Mesenchymal stem cell (in vitro differentiated cells and primary cell): ENCODE measurements around the gene ARHGAP15.

Source experiments
- DNase-seq: peaks from one replicate; pipeline ENCODE4 v3.0.0-alpha.2; 2013
- H2AFZ ChIP-seq: one replicate; pipeline ENCODE4 v1.6.1; 2013; ENCODE audit warnings: low read depth, mild to moderate bottlenecking, control low read depth, inconsistent platforms, low read length, moderate library complexity
- H2AK5ac ChIP-seq: 2 replicates; pipeline ENCODE4 v1.6.1; 2013; ENCODE audit warnings: low read length, moderate library complexity, mild to moderate bottlenecking, inconsistent platforms; ENCODE audit not compliant: severe bottlenecking
- H2BK120ac ChIP-seq: one replicate; pipeline ENCODE4 v1.6.1; 2013; ENCODE audit warnings: low read depth, mild to moderate bottlenecking, inconsistent platforms, low read length, moderate library complexity
- H2BK12ac ChIP-seq, 2 experiments: one replicate each; pipeline ENCODE4 v1.6.1; 2013; ENCODE audit warnings: inconsistent platforms in 2 of 2, low read length in 2 of 2, mild to moderate bottlenecking in 2 of 2, moderate library complexity in 2 of 2, control low read depth in 1 of 2
- H2BK15ac ChIP-seq: one replicate; pipeline ENCODE4 v1.6.1; 2013; ENCODE audit warnings: mild to moderate bottlenecking, low read depth, inconsistent platforms; ENCODE audit not compliant: poor library complexity, severe bottlenecking
- H2BK5ac ChIP-seq: 2 replicates; pipeline ENCODE4 v1.6.1; 2013; ENCODE audit warnings: low read depth, mild to moderate bottlenecking, low read length, control low read depth, inconsistent platforms; ENCODE audit not compliant: poor library complexity, severe bottlenecking
- H3K14ac ChIP-seq, 2 experiments: one replicate each; pipeline ENCODE4 v1.6.1; 2013; ENCODE audit warnings: inconsistent platforms in 2 of 2, low read length in 2 of 2, control low read depth in 1 of 2, mild to moderate bottlenecking in 1 of 2, moderate library complexity in 1 of 2
- H3K18ac ChIP-seq, 2 experiments: one replicate each; pipeline ENCODE4 v1.6.1; 2013; ENCODE audit warnings: inconsistent platforms in 2 of 2, low read length in 2 of 2, control low read depth in 1 of 2, low read depth in 1 of 2, mild to moderate bottlenecking in 1 of 2
- H3K23ac ChIP-seq, 2 experiments: one replicate each; pipeline ENCODE4 v1.6.1; 2013; ENCODE audit warnings: inconsistent platforms in 2 of 2, low read length in 2 of 2, mild to moderate bottlenecking in 2 of 2, moderate library complexity in 2 of 2, control low read depth in 1 of 2
- H3K27ac ChIP-seq: 2 replicates; pipeline ENCODE4 v1.5.1; 2013; ENCODE audit warnings: mild to moderate bottlenecking, moderate library complexity, low read length, control low read depth, inconsistent platforms; ENCODE audit not compliant: poor library complexity, severe bottlenecking
- H3K27me3 ChIP-seq, 2 experiments: 2 replicates each; pipeline versions ENCODE4 v1.6.1 to v1.7.0; 2013; ENCODE audit warnings: low read length in 2 of 2, mild to moderate bottlenecking in 2 of 2, moderate library complexity in 2 of 2, control low read depth in 1 of 2, inconsistent platforms in 1 of 2; ENCODE audit not compliant: control insufficient read depth in 1 of 2, insufficient read depth in 1 of 2
- H3K36me3 ChIP-seq, 2 experiments: 2 replicates each; pipeline versions ENCODE4 v1.6.1 to v1.7.0; 2013; ENCODE audit warnings: low read length in 2 of 2, control low read depth in 1 of 2, inconsistent platforms in 1 of 2, low read depth in 1 of 2, mild to moderate bottlenecking in 1 of 2; ENCODE audit not compliant: insufficient read depth in 2 of 2, control insufficient read depth in 1 of 2
- H3K4ac ChIP-seq, 2 experiments: one replicate each; pipeline ENCODE4 v1.6.1; 2013; ENCODE audit warnings: inconsistent platforms in 2 of 2, low read length in 2 of 2, mild to moderate bottlenecking in 2 of 2, moderate library complexity in 2 of 2, control low read depth in 1 of 2, low read depth in 1 of 2
- H3K4me1 ChIP-seq: 2 replicates; pipeline ENCODE4 v1.6.1; 2013; ENCODE audit warnings: low read depth, low read length, control low read depth; ENCODE audit not compliant: control insufficient read depth, insufficient read depth
- H3K4me2 ChIP-seq: 2 replicates; pipeline ENCODE4 v1.6.1; 2013; ENCODE audit warnings: low read length, mild to moderate bottlenecking, inconsistent platforms; ENCODE audit not compliant: poor library complexity, severe bottlenecking
- H3K4me3 ChIP-seq, 2 experiments: 2 replicates each; pipeline versions ENCODE4 v1.5.1 to v1.7.0; 2013; ENCODE audit warnings: low read length in 2 of 2, mild to moderate bottlenecking in 2 of 2, control low read depth in 1 of 2, low read depth in 1 of 2; ENCODE audit not compliant: insufficient read depth in 1 of 2
- H3K79me1 ChIP-seq: replicated peaks from 2 replicates; pipeline ENCODE4 v1.6.1; 2013; ENCODE audit warnings: mild to moderate bottlenecking, control low read depth, low read length, inconsistent platforms; ENCODE audit not compliant: poor library complexity, severe bottlenecking
- H3K9ac ChIP-seq: 2 replicates; pipeline ENCODE4 v1.7.0; 2013; ENCODE audit warnings: mild to moderate bottlenecking, low read length, moderate library complexity
- H3K9me3 ChIP-seq: 2 replicates; pipeline ENCODE4 v1.7.0; 2013; ENCODE audit warnings: mild to moderate bottlenecking, low read length; ENCODE audit not compliant: control insufficient read depth
- H4K8ac ChIP-seq: one replicate; pipeline ENCODE4 v1.6.1; 2013; ENCODE audit warnings: inconsistent platforms, mild to moderate bottlenecking, low read length, moderate library complexity
- H4K91ac ChIP-seq: one replicate; pipeline ENCODE4 v1.6.1; 2013; ENCODE audit warnings: mild to moderate bottlenecking, low read length, inconsistent platforms
- WGBS: methylation state at CpG from one replicate; pipeline ENCODE4 v1.1.7; 2013; ENCODE audit warnings: mixed read lengths; 5-methylcytosine and 5-hydroxymethylcytosine counted together

Gene ARHGAP15

GRCh38 chr2:143226714-143227541, 97.7 kb downstream of the ARHGAP15 start:
- Histone ChIP-seq H3K4me1 (no peaks in the 10 kb centered on the region), H4K8ac (no peak overlapping the region), H3K14ac (no peak overlapping the region), H3K9me3 (no peaks in the 10 kb centered on the region), H3K4me3 (no peak overlapping the region), H3K27me3 (no peaks in the 10 kb centered on the region), H2BK5ac (no peak overlapping the region), H2BK15ac (no peak overlapping the region), H2AFZ (no peak overlapping the region), H2AK5ac (no peak overlapping the region), H3K79me1 (no peaks in the 10 kb centered on the region), H3K9ac (no peak overlapping the region), H3K4ac (no peak overlapping the region), H2BK120ac (no peak overlapping the region), H3K18ac (no peak overlapping the region), H4K91ac (no peak overlapping the region), H2BK12ac (no peak overlapping the region), H3K36me3 (no peaks in the 10 kb centered on the region), H3K27ac (no peak overlapping the region), H3K4me2 (no peak overlapping the region), H3K23ac (no peak overlapping the region)
- 98% methylated on average over 4 of the region's 5 CpGs for WGBS
- no peak for DNase-seq

GRCh38 chr2:143229411-143229810, 100.2 kb downstream of the ARHGAP15 start:
- H3K4me2 ChIP-seq = no peak overlapping the region
- H3K18ac ChIP-seq = no peak overlapping the region
- DNase-seq = no peak
- H4K91ac ChIP-seq = no peak overlapping the region
- H2BK120ac ChIP-seq = no peak overlapping the region
- no peaks in the 10 kb centered on the region for H3K79me1 ChIP-seq
- H3K36me3 ChIP-seq = no peaks in the 10 kb centered on the region
- no peak overlapping the region for H3K4me3 ChIP-seq
- H4K8ac ChIP-seq = no peak overlapping the region
- no peak overlapping the region for H2BK5ac ChIP-seq
- H3K4me1 ChIP-seq = no peaks in the 10 kb centered on the region
- H2BK15ac ChIP-seq = no peak overlapping the region
- no peak overlapping the region for H2AFZ ChIP-seq
- H2BK12ac ChIP-seq = no peak overlapping the region
- no peaks in the 10 kb centered on the region for H3K9me3 ChIP-seq
- H3K9ac ChIP-seq = no peak overlapping the region
- no peaks in the 10 kb centered on the region for H3K27me3 ChIP-seq
- whole genome bisulfite sequencing = 40% methylated on average over 4 of the region's 5 CpGs
- H2AK5ac ChIP-seq = no peak overlapping the region
- H3K23ac ChIP-seq = no peak overlapping the region
- no peak overlapping the region for H3K4ac ChIP-seq
- H3K14ac ChIP-seq = no peak overlapping the region
- H3K27ac ChIP-seq = no peak overlapping the region

GRCh38 chr2:143229952-143230351, 100.7 kb downstream of the ARHGAP15 start:
- H3K79me1 ChIP-seq = no peaks in the 10 kb centered on the region
- no peak overlapping the region for H3K4me3 ChIP-seq
- no peak overlapping the region for H2BK12ac ChIP-seq
- no peak overlapping the region for H2AK5ac ChIP-seq
- no peak overlapping the region for H3K23ac ChIP-seq
- no peak overlapping the region for H3K14ac ChIP-seq
- H3K4ac ChIP-seq = no peak overlapping the region
- WGBS = 0% methylated on average over 1 of the region's 2 CpGs
- H3K9me3 ChIP-seq = no peaks in the 10 kb centered on the region
- no peak overlapping the region for H3K27ac ChIP-seq
- H4K91ac ChIP-seq = no peak overlapping the region
- no peak overlapping the region for H2AFZ ChIP-seq
- no peak overlapping the region for H2BK15ac ChIP-seq
- H3K18ac ChIP-seq = no peak overlapping the region
- no peak overlapping the region for H4K8ac ChIP-seq
- H3K27me3 ChIP-seq = no peaks in the 10 kb centered on the region
- no peak overlapping the region for H2BK5ac ChIP-seq
- no peak overlapping the region for H3K4me2 ChIP-seq
- no peaks in the 10 kb centered on the region for H3K36me3 ChIP-seq
- no peak overlapping the region for H2BK120ac ChIP-seq
- no peak for DNase-seq
- H3K9ac ChIP-seq = no peak overlapping the region
- H3K4me1 ChIP-seq = no peaks in the 10 kb centered on the region

GRCh38 chr2:143230506-143231253, 101.5 kb downstream of the ARHGAP15 start:
- Histone ChIP-seq H3K79me1 (no peaks in the 10 kb centered on the region), H3K23ac (no peak overlapping the region), H2AFZ (no peak overlapping the region), H2AK5ac (no peak overlapping the region), H2BK12ac (no peak overlapping the region), H4K8ac (no peak overlapping the region), H3K4me3 (no peak overlapping the region), H3K9me3 (no peaks in the 10 kb centered on the region), H3K4me2 (no peak overlapping the region), H3K27ac (no peak overlapping the region), H3K14ac (no peak overlapping the region), H4K91ac (no peak overlapping the region), H3K27me3 (no peaks in the 10 kb centered on the region), H2BK5ac (no peak overlapping the region), H3K18ac (no peak overlapping the region), H2BK120ac (no peak overlapping the region), H3K36me3 (no peaks in the 10 kb centered on the region), H3K4ac (no peak overlapping the region), H3K9ac (no peak overlapping the region), H2BK15ac (no peak overlapping the region), H3K4me1 (no peaks in the 10 kb centered on the region)
- DNase-seq = no peak
- 75% methylated on average over 3 of the region's 3 CpGs for WGBS
